ENCODE data around the gene IL6ST. TPM values are rescaled to one million over a fixed set of nuclear protein-coding genes. Genes with fewer than 3 reads are reported as not detected.

The IL6ST gene
- total RNA-seq, 1 donor from 2014 or later, result 65.1 TPM

- no peak for DNase-seq
- Mint-ChIP-seq H3K4me3 (no peak overlapping the region), H3K4me1 (no peaks in the 10 kb centered on the region), H3K36me3 (ENCODE audit: low read depth) (peaks cover 8% of the 10 kb centered on the region), H3K27me3 (no peaks in the 10 kb centered on the region), H3K27ac (no peak overlapping the region), H3K9me3 (no peaks in the 10 kb centered on the region)
- intact Hi-C loops (cut with micrococcal nuclease), result no loop called here
Measured at GRCh38 chr5:55932700-55933099, 62.1 kb downstream of the IL6ST start.

DNA sequence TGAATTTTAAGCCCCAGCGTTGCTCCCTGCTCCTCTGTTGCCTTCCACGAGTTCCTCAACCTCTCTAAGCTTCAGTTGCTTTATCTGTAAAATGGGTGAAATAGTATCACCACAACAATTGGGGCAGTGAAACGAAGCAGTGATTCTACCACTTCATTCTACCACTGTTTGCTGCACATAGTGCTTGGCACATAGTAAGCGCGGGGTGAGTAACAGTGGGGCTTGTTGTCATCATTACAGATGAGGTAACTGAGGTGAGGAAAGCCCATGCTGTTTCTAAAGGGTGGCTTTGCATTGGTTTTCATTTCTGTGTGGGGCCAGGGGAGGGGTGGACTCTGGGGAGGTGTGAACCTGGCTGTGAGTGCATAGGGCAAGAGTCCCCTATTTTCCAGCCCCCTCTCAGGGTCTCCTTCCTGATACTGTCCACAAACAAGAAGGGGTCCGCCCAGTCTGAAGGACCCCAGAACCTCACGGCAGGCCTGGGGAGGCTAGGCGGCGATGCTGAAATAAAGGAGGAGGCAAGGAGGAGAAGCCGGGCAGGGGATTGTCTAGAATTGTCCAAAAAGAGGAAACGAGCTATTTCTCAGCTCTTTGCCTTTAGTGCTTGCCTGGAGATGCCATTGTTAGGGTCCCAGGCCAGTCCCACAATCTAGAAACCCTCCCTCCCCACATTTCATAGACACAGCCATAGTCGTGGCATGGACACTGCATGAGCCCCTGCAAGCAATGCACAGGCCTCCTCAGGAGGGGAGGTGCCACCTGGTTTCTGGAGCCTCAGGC is 65.6 kb downstream of the IL6ST start:
- Mint-ChIP-seq H3K4me1 (peaks cover 2% of the 10 kb centered on the region), H3K9me3 (no peaks in the 10 kb centered on the region), H3K27ac (no peak overlapping the region), H3K27me3 (no peaks in the 10 kb centered on the region), H3K4me3 (no peak overlapping the region), H3K36me3 (ENCODE audit: low read depth) (no peaks in the 10 kb centered on the region)
- DNase-seq, result no peak
- intact Hi-C loops (cut with micrococcal nuclease), result no loop called here

- Mint-ChIP-seq H3K27ac (no peak overlapping the region), H3K4me3 (no peak overlapping the region), H3K27me3 (no peaks in the 10 kb centered on the region), H3K36me3 (ENCODE audit: low read depth) (no peaks in the 10 kb centered on the region), H3K4me1 (peaks cover 12% of the 10 kb centered on the region), H3K9me3 (no peaks in the 10 kb centered on the region)
- no peak for DNase-seq
- intact Hi-C loops (cut with micrococcal nuclease), result no loop called here
Measured at GRCh38 chr5:55927861-55928655, 66.7 kb downstream of the IL6ST start.

GRCh38 chr5:55926476-55926875 is 68.3 kb downstream of the IL6ST start:
- Mint-ChIP-seq H3K36me3 (ENCODE audit: low read depth) (no peaks in the 10 kb centered on the region), H3K27ac (no peak overlapping the region), H3K4me1 (peaks cover 15% of the 10 kb centered on the region), H3K4me3 (no peak overlapping the region), H3K9me3 (no peaks in the 10 kb centered on the region), H3K27me3 (no peaks in the 10 kb centered on the region)
- no peak for DNase-seq
- intact Hi-C loops (cut with micrococcal nuclease), result no loop called here

DNA sequence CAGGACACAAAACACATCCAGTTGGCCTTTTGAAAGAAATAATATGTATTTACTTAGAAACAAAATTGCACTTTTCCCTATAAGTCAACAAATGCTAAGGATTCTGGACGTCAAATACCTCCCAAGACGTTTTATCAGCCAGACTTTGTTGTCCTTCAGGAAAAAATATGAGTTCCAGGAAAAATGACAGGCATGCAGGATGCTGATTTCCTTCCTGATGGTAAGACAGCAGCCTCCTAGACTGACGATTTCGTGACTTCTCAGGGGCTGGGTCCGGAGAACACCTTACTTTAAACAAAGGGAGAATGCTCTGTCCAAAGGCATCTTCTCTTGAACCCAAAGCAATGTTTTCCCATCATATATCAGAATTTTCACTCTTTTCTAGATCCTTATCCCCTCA is 69.1 kb downstream of the IL6ST start:
- Mint-ChIP-seq H3K36me3 (ENCODE audit: low read depth) (no peaks in the 10 kb centered on the region), H3K9me3 (no peaks in the 10 kb centered on the region), H3K27me3 (no peaks in the 10 kb centered on the region), H3K4me3 (no peak overlapping the region), H3K27ac (no peak overlapping the region), H3K4me1 (peaks cover 16% of the 10 kb centered on the region)
- intact Hi-C loops (cut with micrococcal nuclease), result no loop called here
- DNase-seq, result no peak

- Mint-ChIP-seq H3K27me3 (no peaks in the 10 kb centered on the region), H3K4me3 (no peak overlapping the region), H3K9me3 (no peaks in the 10 kb centered on the region), H3K27ac (no peak overlapping the region), H3K36me3 (ENCODE audit: low read depth) (no peaks in the 10 kb centered on the region), H3K4me1 (peaks cover 18% of the 10 kb centered on the region)
- no peak for DNase-seq
- intact Hi-C loops (cut with micrococcal nuclease), result no loop called here
Measured at GRCh38 chr5:55925181-55925580, 69.6 kb downstream of the IL6ST start.

DNA sequence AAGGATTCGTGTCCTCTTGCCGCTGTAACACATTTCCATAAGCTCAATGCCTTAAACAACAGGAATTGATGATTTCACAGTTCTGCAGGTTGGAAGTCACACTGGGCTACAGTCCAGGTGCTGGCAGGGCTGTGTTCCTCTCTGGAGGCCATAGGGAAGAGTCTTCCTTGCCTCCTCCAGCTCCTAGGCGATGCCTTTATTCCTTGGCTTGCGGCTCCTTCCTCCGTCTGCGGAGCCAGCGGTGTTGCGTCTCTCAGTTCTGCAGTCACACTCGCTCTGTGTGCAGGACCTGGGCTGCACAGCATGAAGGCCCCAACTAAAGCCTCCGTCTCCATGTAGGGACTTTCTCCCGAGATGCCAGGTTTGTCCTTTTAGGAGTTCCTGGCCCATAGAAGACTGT is 70.0 kb downstream of the IL6ST start:
- peaks cover 22% of the 10 kb centered on the region for H3K4me1 Mint-ChIP-seq
- H3K36me3 Mint-ChIP-seq (ENCODE audit: low read depth), result no peaks in the 10 kb centered on the region
- intact Hi-C loops (cut with micrococcal nuclease), result loop anchor here (5.0 kb wide), 1 partner anchor 212 kb away; the partner anchor contains the start of gene SLC38A9
- no peak overlapping the region for H3K4me3 Mint-ChIP-seq
- H3K27ac Mint-ChIP-seq, result no peak overlapping the region
- H3K27me3 Mint-ChIP-seq, result no peaks in the 10 kb centered on the region
- no peaks in the 10 kb centered on the region for H3K9me3 Mint-ChIP-seq
- DNase-seq, result no peak

DNA sequence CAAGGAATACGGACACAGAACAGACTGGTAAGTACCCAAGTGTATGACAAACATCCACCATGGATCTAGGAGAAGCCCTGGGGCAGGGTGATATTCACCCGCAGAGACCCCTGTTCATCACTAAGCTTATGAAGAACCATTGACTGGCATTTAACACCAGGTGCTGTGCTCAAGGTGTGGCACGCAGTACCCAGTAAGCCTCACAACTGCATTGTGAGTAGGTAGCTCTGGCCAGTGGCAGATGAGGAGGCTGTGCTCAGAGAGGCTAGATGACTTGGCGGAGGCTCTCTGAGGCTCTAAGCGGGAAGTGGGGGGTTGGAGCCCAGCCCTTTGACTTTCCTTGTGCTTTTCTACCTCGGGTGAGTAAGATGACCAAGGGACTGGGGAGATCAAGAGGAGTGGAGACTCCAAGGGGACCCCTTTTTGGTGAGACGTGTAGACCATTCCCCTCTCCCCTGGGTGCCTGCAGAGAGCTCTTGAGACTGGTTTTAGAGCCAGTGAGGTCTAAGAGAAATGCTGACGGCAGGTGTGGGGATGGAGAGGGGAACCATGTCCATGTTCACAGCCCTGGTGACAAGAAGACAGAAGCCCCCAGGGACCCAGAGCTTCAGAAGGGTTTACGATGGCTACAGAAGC is 70.8 kb downstream of the IL6ST start:
- peak overlapping the region; percentile 90 for H3K4me3 Mint-ChIP-seq
- no peak for DNase-seq
- no peaks in the 10 kb centered on the region for H3K9me3 Mint-ChIP-seq
- intact Hi-C loops (cut with micrococcal nuclease), result loop anchor here (5.0 kb wide), 1 partner anchor 212 kb away; the partner anchor contains the start of gene SLC38A9
- peaks cover 30% of the 10 kb centered on the region for H3K4me1 Mint-ChIP-seq
- H3K27ac Mint-ChIP-seq, result peak overlapping the region; percentile 89
- H3K36me3 Mint-ChIP-seq (ENCODE audit: low read depth), result no peaks in the 10 kb centered on the region
- H3K27me3 Mint-ChIP-seq, result no peaks in the 10 kb centered on the region

DNA sequence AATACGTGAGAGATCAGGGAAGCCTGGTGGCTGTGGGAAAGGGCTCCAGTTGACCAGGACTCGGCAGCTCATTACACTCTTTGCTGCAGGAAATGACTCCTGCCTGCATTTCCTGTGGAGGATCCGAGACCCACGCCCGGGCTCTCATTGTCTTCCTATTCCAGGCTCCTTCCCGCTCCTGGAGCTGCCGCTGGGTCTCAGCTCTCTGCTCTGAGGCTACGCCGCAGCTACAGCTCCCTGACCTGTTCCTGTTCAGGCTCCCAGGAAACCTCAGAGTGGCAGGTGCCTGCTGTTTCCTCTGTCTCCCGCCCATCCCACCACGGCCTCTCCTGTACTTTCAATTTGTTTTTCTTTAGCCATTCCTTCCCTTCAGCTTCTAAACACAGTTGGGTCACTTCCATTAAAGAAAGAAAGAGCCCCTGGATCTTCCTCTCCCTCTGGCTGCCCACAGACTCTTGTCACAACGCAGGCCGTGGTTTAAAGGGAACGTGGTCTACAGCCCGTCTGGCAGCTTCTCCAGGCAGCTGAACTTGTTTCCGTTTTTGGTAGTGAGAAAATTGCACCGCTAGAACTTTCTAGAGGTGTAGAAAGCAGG is 71.5 kb downstream of the IL6ST start:
- Mint-ChIP-seq H3K9me3 (no peaks in the 10 kb centered on the region), H3K27me3 (no peaks in the 10 kb centered on the region), H3K4me3 (peak overlapping the region; percentile 90), H3K36me3 (ENCODE audit: low read depth) (no peaks in the 10 kb centered on the region), H3K4me1 (peaks cover 36% of the 10 kb centered on the region), H3K27ac (peak overlapping the region; percentile 89)
- peak; percentile 77 for DNase-seq
- intact Hi-C loops (cut with micrococcal nuclease), result loop anchor here (5.0 kb wide), 1 partner anchor 211 kb away; the partner anchor contains the start of gene SLC38A9

GRCh38 chr5:55921617-55922016 is 73.1 kb downstream of the IL6ST start:
- intact Hi-C loops (cut with micrococcal nuclease), result loop anchor here (5.0 kb wide), 1 partner anchor 209 kb away; the partner anchor contains the start of gene SLC38A9
- DNase-seq, result no peak
- Mint-ChIP-seq H3K4me3 (no peak overlapping the region), H3K36me3 (ENCODE audit: low read depth) (no peaks in the 10 kb centered on the region), H3K27me3 (no peaks in the 10 kb centered on the region), H3K9me3 (no peaks in the 10 kb centered on the region), H3K27ac (no peak overlapping the region), H3K4me1 (peaks cover 39% of the 10 kb centered on the region)

DNA sequence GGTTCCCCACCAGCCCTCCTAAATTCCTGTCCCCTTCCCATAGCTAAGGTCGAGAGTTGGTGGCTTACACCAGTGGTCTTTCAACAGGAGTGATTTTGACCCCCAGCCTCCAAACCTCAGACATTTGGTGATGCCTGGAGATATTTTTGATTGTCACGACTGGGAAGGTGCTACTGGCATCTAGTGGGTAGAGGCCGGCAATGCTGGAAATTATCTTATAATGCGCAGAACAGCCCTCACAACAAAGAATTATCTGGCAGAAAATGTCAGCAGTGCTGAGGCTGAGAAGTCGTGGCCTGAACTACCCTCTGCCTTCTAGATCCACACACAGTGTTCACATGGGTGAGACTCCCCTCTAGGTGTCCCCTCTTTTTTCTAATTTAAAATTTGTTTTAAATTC is 74.0 kb downstream of the IL6ST start:
- H3K27ac Mint-ChIP-seq, result no peak overlapping the region
- intact Hi-C loops (cut with micrococcal nuclease), result loop anchor here (5.0 kb wide), 1 partner anchor 208 kb away; the partner anchor contains the start of gene SLC38A9

DNA sequence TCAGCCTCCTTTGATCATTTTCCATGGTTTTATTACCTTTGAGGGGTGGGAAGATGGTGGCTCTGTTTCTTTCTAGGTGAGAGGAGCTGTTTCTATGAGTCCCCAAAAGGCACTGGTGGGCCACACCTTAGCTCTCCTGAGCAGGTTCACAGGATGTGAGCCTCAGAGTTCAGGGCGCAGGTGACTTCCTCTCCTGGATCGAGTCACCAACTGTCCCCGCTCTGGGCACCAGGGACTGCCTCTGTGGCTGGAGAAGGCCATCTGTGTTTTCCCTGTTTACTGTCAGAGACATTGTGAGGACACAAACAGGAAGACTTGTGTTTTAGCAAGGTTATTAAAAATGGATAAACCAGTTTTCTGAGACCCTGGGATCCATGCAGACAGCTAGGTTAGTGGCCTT is 75.1 kb downstream of the IL6ST start:
- H3K4me1 Mint-ChIP-seq, result peaks cover 40% of the 10 kb centered on the region
- intact Hi-C loops (cut with micrococcal nuclease), result loop anchor here (5.0 kb wide), 1 partner anchor 207 kb away; the partner anchor contains the start of gene SLC38A9
- H3K27ac Mint-ChIP-seq, result no peak overlapping the region
- no peak overlapping the region for H3K4me3 Mint-ChIP-seq
- H3K9me3 Mint-ChIP-seq, result no peaks in the 10 kb centered on the region
- DNase-seq, result peak; percentile 61
- no peaks in the 10 kb centered on the region for H3K27me3 Mint-ChIP-seq
- no peaks in the 10 kb centered on the region for H3K36me3 Mint-ChIP-seq (ENCODE audit: low read depth)

More for the DNA sequence above, 74.0 kb downstream of the IL6ST start:
- H3K4me3 Mint-ChIP-seq, result no peak overlapping the region
- H3K27me3 Mint-ChIP-seq, result no peaks in the 10 kb centered on the region
- no peak for DNase-seq
- H3K36me3 Mint-ChIP-seq (ENCODE audit: low read depth), result no peaks in the 10 kb centered on the region
- H3K9me3 Mint-ChIP-seq, result no peaks in the 10 kb centered on the region
- H3K4me1 Mint-ChIP-seq, result peaks cover 40% of the 10 kb centered on the region

All from activated CD4-positive, alpha-beta T cell treated with anti-CD3 and anti-CD28 coated beads, Interleukin-2, amount 10 ng/mL, durations not matched to agents 24 days and 14 days (primary cell).